Measurements from ENCODE around the gene SETBP1. TPM values are rescaled to one million over a fixed set of nuclear protein-coding genes. Genes with fewer than 3 reads are reported as not detected.
A peak's percentile ranks its signal among the peaks of the same experiment; 100 is the strongest.

SETBP1 gene
- total RNA-seq, 4 donors from 2014 or later, result 26.2 to 40.8 (median 33.6) TPM

DNA sequence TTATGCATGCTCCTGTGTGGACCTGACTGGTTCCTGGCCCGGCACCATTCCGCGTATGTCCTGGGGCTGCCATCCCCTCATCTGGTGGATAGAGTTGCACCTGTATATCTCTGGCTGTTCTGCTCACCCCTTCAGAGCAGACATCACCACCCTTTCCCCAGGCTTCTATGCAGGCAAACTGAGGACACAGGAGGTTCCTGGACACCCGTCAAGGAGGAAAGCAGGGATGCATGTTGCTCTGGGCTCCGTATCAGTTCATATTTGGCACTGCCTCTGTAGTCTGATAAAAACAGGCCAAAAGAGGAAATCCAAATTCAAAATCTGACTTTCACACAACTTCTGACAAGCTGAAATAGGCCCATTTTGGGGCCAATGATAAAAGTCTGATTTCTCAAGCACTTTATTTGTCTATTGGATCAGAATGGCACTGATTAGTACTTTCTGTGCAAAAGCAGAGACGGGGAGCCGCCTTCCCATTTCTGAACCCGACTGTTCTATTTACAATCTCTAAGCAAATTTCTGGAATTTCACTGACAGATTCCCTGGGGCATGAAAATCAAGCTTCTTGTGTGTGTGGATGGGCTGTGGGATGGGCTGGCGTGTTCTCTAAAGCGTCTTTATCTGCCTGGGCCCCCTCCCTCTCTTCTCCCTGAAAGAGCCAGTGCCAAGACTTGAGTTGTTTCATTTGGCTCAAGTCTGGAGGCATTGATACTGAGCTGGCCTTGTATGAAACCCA, 96.9 kb downstream of the SETBP1 start:
- peaks cover 0 to 66% (median 31%) of the 10 kb centered on the region in 4 donors for H3K4me1 ChIP-seq
- no peaks in the 10 kb centered on the region for H3K36me3 ChIP-seq
- peak in 1 of 2 donors; percentile 37 for TF ChIP-seq EP300 (IDR thresholded peaks at IDR 0.05)
- TF ChIP-seq POLR2A (IDR thresholded peaks at IDR 0.05), result no peak
- H3K9me3 ChIP-seq, result no peaks in the 10 kb centered on the region
- peak; percentile 36 to 46 for DNase-seq (ENCODE audit: low spot score in 2 of 2)
- no peak overlapping the region for H3K4me3 ChIP-seq
- no peaks in the 10 kb centered on the region for H3K27me3 ChIP-seq
- H3K27ac ChIP-seq, result peak overlapping the region in 3 of 4 donors; percentile 11 to 79 (median 35)
- WGBS, 2 donors, result 42 to 44% methylated on average over 10 of the region's 10 CpGs

DNA sequence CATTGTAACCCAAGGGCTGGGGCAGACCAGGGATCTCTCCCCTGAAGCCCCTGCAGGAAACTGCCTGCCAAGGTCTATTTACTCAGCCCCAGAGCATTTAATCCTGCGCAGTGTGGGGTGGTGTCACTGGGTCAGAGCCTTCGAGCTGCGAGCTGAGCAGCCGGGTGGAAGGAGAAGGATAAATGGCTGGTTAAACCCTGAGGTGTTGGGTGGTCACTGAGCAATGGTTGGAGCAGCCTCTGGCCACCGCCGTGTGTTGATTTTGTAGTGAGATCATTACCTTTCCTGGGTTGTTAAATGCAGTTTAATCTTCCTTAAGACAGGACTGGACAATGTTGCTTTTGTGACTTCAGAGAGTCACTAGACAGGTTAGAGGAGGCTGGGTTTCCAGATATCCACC, 98.1 kb downstream of the SETBP1 start:
- H3K9me3 ChIP-seq, result no peaks in the 10 kb centered on the region
- peak overlapping the region in 1 of 4 donors; percentile 79 for H3K27ac ChIP-seq
- no peak for DNase-seq (ENCODE audit: low spot score in 2 of 2)
- TF ChIP-seq, protein P1, sequence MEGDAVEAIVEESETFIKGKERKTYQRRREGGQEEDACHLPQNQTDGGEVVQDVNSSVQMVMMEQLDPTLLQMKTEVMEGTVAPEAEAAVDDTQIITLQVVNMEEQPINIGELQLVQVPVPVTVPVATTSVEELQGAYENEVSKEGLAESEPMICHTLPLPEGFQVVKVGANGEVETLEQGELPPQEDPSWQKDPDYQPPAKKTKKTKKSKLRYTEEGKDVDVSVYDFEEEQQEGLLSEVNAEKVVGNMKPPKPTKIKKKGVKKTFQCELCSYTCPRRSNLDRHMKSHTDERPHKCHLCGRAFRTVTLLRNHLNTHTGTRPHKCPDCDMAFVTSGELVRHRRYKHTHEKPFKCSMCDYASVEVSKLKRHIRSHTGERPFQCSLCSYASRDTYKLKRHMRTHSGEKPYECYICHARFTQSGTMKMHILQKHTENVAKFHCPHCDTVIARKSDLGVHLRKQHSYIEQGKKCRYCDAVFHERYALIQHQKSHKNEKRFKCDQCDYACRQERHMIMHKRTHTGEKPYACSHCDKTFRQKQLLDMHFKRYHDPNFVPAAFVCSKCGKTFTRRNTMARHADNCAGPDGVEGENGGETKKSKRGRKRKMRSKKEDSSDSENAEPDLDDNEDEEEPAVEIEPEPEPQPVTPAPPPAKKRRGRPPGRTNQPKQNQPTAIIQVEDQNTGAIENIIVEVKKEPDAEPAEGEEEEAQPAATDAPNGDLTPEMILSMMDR (IDR thresholded peaks at IDR 0.05), result no peak
- no peak for TF ChIP-seq POLR2A (IDR thresholded peaks at IDR 0.05)
- TF ChIP-seq EP300 (IDR thresholded peaks at IDR 0.05), result no peak
- H3K36me3 ChIP-seq, result no peaks in the 10 kb centered on the region
- WGBS, 2 donors, result 56 to 64% methylated on average over 5 of the region's 6 CpGs
- H3K4me3 ChIP-seq, result no peak overlapping the region
- H3K27me3 ChIP-seq, result no peaks in the 10 kb centered on the region
- H3K4me1 ChIP-seq, result peaks cover 0 to 58% (median 31%) of the 10 kb centered on the region in 4 donors

- H3K4me1 ChIP-seq, result peaks cover 0 to 58% (median 31%) of the 10 kb centered on the region in 4 donors
- WGBS, 2 donors, result 82 to 83% methylated on average over 11 of the region's 11 CpGs
These were observed 99.1 kb downstream of the SETBP1 start for GRCh38 chr18:44779753-44780292.

DNA sequence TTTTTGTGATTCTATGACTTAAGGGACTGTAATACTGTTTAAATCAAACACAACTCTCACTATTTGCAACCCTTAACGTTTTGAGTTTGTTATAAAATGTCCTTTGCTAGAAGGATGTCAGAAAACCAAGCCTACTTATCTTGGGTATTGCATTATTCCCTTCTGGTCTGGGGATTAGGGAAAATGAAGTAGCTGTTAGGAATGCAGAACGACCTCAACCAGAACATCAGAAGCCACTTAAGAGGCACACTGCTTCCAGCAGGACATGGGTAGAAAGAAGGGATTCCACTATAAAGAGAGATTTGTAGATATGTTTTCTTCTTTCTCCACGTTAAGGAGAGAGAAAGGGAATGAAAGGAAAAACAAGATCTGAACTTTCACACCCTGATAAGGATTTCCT, 101.2 kb downstream of the SETBP1 start:
- Histone ChIP-seq H3K27me3 (no peaks in the 10 kb centered on the region), H3K36me3 (no peaks in the 10 kb centered on the region), H3K9me3 (no peaks in the 10 kb centered on the region), H3K4me3 (no peak overlapping the region), H3K27ac (peak overlapping the region in 2 of 4 donors; percentile 55 to 73), H3K4me1 (peaks cover 0 to 54% (median 34%) of the 10 kb centered on the region in 4 donors)
- DNase-seq (ENCODE audit: low spot score in 2 of 2), result no peak
- TF ChIP-seq POLR2A (IDR thresholded peaks at IDR 0.05), result no peak
- TF ChIP-seq, protein P1 (IDR thresholded peaks at IDR 0.05), result no peak
- no peak for TF ChIP-seq EP300 (IDR thresholded peaks at IDR 0.05)
- 31 to 33% methylated on average over 3 of the region's 3 CpGs for WGBS, 2 donors

More at GRCh38 chr18:44779753-44780292, 99.1 kb downstream of the SETBP1 start:
- H3K27ac ChIP-seq, result peak overlapping the region in 1 of 4 donors; percentile 39
- no peak for DNase-seq (ENCODE audit: low spot score in 2 of 2)
- H3K4me3 ChIP-seq, result no peak overlapping the region
- H3K36me3 ChIP-seq, result no peaks in the 10 kb centered on the region
- no peaks in the 10 kb centered on the region for H3K27me3 ChIP-seq
- H3K9me3 ChIP-seq, result no peaks in the 10 kb centered on the region
- TF ChIP-seq, protein P1 (IDR thresholded peaks at IDR 0.05), result no peak
- TF ChIP-seq POLR2A (IDR thresholded peaks at IDR 0.05) (no peak), EP300 (IDR thresholded peaks at IDR 0.05) (no peak)

DNA sequence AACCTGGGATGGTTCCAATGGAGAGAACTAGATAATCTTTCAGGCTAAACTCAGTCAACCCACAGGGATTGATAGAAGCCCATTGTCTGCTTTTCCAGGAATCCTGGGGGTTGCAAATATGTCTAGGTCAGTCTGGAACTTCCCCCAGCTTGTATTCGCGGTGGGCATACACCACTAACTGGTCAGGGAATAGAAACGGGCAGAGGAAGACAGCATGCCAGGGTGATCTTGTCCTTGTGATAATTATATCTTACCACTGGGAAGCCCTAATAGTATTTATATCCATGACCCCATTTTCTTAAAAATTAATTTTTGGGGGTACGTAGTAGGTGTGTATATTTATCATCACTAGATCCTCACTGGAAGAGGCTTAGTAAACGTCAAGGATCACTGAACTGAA, 101.9 kb downstream of the SETBP1 start:
- WGBS, 2 donors, result 76 to 79% methylated on average over 5 of the region's 5 CpGs
- no peaks in the 10 kb centered on the region for H3K36me3 ChIP-seq
- H3K4me1 ChIP-seq, result peaks cover 0 to 46% (median 27%) of the 10 kb centered on the region in 4 donors
- H3K27me3 ChIP-seq, result no peaks in the 10 kb centered on the region
- no peaks in the 10 kb centered on the region for H3K9me3 ChIP-seq
- no peak overlapping the region for H3K4me3 ChIP-seq
- TF ChIP-seq EP300 (IDR thresholded peaks at IDR 0.05), result no peak
- no peak for TF ChIP-seq POLR2A (IDR thresholded peaks at IDR 0.05)
- TF ChIP-seq, protein P1 (IDR thresholded peaks at IDR 0.05), result no peak
- DNase-seq (ENCODE audit: low spot score in 2 of 2), result no peak
- peak overlapping the region in 3 of 4 donors; percentile 2 to 73 (median 55) for H3K27ac ChIP-seq
